ENCODE measurements around the gene SLC7A5.

GRCh38 chr16:87836844-87837581 lies 32.3 kb downstream of the SLC7A5 start:
- TF ChIP-seq CTCF (IDR thresholded peaks at IDR 0.05; ENCODE audit: borderline replicate concordance, extremely low read depth, low read length, poor library complexity, severe bottlenecking): no peak
- no peak for TF ChIP-seq EZH2 (IDR thresholded peaks at IDR 0.05; ENCODE audit: borderline replicate concordance, low read depth, low read length, severe bottlenecking)
